Effector memory CD8-positive, alpha-beta T cell (primary cell): ENCODE data around the gene SLC16A4.
"Not testable (repeated sequence)": the region's sequence is repeated elsewhere in the genome, so short reads cannot be mapped to it uniquely, and the experiment has no call there.

Experiments
- ATAC-seq: fragments of 150-1000 bp; cut with Tn5 transposase; replicated peaks from 2 replicates; pipeline ENCODE4 v1.10.0; 2021; ENCODE audit warnings: mild to moderate bottlenecking, moderate library complexity
- DNase-seq, 3 experiments: peaks; one replicate each; pipeline ENCODE4 v3.0.0; 2021
- H3K27ac Mint-ChIP-seq, 2 donors: one replicate each; pipeline ENCODE4 v1.8.0; 2022; ENCODE audit warnings: mild to moderate bottlenecking in 2 of 2, mixed read lengths in 2 of 2, moderate library complexity in 2 of 2
- H3K27me3 Mint-ChIP-seq, 2 donors: one replicate each; pipeline ENCODE4 v1.8.0; 2022; ENCODE audit warnings: mixed read lengths in 2 of 2
- H3K36me3 Mint-ChIP-seq: one replicate; pipeline ENCODE4 v1.8.0; 2022; ENCODE audit warnings: mild to moderate bottlenecking, moderate library complexity, mixed read lengths; ENCODE audit not compliant: insufficient read depth
- H3K4me1 Mint-ChIP-seq, 2 donors: one replicate each; pipeline ENCODE4 v1.8.0; 2022; ENCODE audit warnings: low read depth in 2 of 2, mixed read lengths in 2 of 2
- H3K4me3 Mint-ChIP-seq, 2 donors: one replicate each; pipeline ENCODE4 v1.8.0; 2022; ENCODE audit warnings: mild to moderate bottlenecking in 2 of 2, mixed read lengths in 2 of 2, moderate library complexity in 2 of 2
- H3K9me3 Mint-ChIP-seq, 2 donors: one replicate each; pipeline ENCODE4 v1.8.0; 2022; ENCODE audit warnings: mixed read lengths in 2 of 2

The SLC16A4 gene

DNA sequence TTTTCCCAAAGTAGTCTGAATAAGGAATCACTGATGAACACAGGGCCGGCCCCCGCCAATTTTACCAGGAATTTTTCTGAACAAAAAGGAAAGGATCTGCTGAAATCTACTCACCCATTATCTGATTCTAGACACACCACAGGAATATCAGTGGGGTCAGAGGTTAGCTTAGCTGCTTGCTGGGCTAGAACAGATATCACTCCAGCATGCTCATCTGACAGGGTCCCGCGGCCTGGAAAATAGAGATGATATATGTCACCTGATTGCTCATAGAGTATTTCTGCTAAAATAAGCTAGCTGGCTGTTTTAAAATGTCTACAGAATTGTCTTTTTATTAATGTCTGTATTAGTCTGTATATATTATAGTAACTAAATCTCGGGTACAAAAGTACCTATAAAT is 13.0 kb upstream of the SLC16A4 start:
- no peaks in the 10 kb centered on the region for H3K9me3 Mint-ChIP-seq
- DNase-seq (no peak), ATAC-seq (no peak)
- no peak overlapping the region for H3K4me3 Mint-ChIP-seq
- peaks cover 71% of the 10 kb centered on the region for H3K36me3 Mint-ChIP-seq
- H3K4me1 Mint-ChIP-seq: peaks cover 10 to 25% of the 10 kb centered on the region in 2 donors
- no peak overlapping the region for H3K27ac Mint-ChIP-seq
- H3K27me3 Mint-ChIP-seq: no peaks in the 10 kb centered on the region

DNA sequence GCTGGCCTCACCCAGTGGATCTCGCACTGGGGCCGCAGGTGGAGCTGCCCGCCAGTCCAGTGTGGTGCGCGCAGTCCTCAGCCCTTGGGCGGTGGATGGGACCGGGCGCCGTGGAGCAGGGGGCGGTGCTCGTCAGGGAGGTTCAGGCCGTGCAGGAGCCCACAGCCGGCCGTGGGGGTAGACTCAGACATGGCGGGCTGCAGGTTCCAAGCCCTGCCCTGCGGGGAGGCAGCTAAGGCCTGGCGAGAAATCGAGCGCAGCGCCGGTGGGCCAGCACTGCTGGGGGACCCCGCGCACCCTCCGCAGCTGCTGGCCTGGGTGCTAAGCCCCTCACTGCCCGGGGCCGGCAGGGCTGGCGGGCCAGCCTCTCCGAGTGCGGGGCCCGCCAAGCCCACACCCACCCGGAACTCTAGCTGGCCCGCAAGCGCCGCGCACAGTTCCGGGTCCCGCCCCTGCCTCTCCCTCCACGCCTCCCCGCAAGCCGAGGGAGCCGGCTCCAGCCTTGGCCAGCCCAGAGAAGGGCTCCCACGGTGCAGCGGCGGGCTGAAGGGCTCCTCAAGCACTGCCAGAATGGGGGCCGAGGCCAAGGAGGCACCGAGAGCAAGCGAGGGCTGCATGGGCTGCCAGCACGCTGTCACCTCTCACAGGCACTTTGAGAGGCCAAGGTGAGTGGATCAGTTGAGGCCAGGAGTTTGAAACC is 5.6 kb upstream of the SLC16A4 start:
- not testable (repeated sequence) for H3K9me3 Mint-ChIP-seq, H3K4me3 Mint-ChIP-seq, H3K27ac Mint-ChIP-seq, H3K27me3 Mint-ChIP-seq, ATAC-seq, H3K4me1 Mint-ChIP-seq, DNase-seq
- peaks cover 33% of the 10 kb centered on the region for H3K36me3 Mint-ChIP-seq

DNA sequence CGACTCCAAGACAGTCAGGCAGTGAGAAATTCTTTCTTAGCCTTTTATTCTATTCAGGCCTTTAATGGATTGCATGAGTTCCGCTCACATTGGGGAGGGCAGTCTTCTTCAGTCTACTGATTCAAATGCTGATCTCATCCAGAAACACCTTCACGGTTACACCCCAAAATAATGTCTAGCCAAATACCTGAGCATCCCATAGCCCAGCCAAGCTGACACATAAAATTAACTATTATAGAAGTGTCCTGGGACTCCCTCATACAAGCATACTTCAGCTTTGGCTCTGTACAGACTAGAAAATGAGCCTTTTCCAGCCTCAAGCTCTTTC is 3.6 kb upstream of the SLC16A4 start:
- Mint-ChIP-seq H3K27ac (no peak overlapping the region), H3K4me3 (no peak overlapping the region), H3K27me3 (no peaks in the 10 kb centered on the region), H3K4me1 (no peaks in the 10 kb centered on the region), H3K36me3 (peaks cover 13% of the 10 kb centered on the region), H3K9me3 (no peaks in the 10 kb centered on the region)
- ATAC-seq (no peak), DNase-seq (no peak)

DNA sequence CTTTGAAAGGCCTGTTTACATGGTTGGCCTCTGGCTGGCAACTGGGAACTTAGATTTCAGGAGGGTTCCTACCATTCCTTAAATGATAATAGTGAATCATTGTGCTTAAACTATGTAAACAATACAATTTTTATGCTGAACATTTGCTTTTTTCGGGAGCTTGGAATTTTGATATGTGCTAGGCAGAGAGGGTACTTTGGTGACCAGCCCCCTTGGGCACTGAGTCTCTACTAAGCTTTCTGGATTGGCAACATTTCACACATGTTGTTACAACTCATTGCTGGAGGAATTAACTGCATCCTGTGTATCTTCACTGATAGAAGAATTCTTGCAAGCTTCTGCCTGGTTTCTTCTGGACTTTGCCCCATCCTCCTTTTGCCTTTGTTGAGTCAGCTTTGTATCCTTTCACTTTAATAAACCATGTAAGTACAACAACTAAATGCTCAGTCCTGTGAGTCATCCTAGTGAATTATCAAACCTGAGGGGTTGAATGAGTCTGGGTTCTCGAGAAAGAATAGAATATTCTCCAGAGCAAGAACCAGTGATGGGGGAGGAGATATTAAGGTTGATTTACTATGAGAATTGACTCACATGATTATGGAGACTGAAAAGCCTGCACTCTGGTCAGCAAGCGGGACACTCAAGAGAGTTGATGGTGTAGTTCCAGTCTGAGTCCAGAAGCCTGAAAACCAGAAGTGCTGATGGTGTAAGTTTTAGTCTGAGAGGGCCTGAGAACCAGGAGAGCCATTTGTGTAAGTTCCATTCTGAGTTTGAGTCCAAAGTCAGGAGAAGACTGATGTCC is 3.1 kb upstream of the SLC16A4 start:
- Mint-ChIP-seq H3K27me3 (no peaks in the 10 kb centered on the region), H3K36me3 (peaks cover 9% of the 10 kb centered on the region), H3K27ac (no peak overlapping the region), H3K4me1 (no peaks in the 10 kb centered on the region), H3K4me3 (no peak overlapping the region), H3K9me3 (no peaks in the 10 kb centered on the region)
- no peak for DNase-seq
- no peak for ATAC-seq

DNA sequence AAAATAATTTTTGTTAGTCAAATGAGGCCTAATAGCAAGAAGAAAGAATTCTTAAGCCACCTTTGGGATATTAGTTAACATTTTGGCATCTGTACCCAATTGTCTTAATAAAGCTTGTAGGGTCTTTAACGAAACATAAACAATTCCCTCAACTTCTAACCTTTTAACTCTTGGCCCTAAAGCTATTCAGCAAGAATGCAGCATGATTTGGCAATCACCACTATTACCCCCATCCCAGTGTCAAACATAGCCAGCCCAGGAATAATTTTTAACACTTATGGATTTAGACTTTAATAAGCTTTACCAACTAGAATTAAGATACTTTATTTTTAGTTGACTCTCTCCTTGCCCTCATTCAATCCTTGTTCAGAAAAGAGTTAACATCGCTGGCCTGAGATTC is 2.5 kb upstream of the SLC16A4 start:
- DNase-seq (no peak), ATAC-seq (no peak)
- no peak overlapping the region for H3K27ac Mint-ChIP-seq
- no peaks in the 10 kb centered on the region for H3K4me1 Mint-ChIP-seq
- peaks cover 6% of the 10 kb centered on the region for H3K36me3 Mint-ChIP-seq
- H3K4me3 Mint-ChIP-seq: no peak overlapping the region
- no peaks in the 10 kb centered on the region for H3K27me3 Mint-ChIP-seq
- H3K9me3 Mint-ChIP-seq: no peaks in the 10 kb centered on the region

DNA sequence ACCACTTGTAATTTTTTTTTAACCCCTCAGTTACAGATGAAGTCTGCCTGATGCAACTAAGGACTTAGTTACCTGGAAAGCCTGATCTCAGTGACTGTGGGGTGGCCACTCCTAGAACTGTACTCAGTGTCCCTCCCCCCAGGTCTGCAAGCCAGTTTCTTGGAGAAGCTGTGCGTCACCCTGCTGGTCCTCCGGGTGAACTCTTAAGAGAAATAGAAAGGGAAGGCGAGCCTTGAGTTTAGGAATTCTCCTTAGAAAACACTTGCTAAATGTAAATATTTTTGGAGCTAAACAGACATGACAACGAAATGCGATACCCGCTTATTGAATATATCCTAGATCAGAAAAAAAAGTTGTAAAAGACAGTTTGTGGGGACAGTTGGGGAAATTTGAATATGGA is 730 bp downstream of the SLC16A4 start:
- Mint-ChIP-seq H3K27me3 (no peaks in the 10 kb centered on the region), H3K36me3 (peaks cover 6% of the 10 kb centered on the region), H3K4me1 (no peaks in the 10 kb centered on the region), H3K9me3 (no peaks in the 10 kb centered on the region), H3K27ac (no peak overlapping the region), H3K4me3 (no peak overlapping the region)
- DNase-seq: no peak
- ATAC-seq: no peak

DNA sequence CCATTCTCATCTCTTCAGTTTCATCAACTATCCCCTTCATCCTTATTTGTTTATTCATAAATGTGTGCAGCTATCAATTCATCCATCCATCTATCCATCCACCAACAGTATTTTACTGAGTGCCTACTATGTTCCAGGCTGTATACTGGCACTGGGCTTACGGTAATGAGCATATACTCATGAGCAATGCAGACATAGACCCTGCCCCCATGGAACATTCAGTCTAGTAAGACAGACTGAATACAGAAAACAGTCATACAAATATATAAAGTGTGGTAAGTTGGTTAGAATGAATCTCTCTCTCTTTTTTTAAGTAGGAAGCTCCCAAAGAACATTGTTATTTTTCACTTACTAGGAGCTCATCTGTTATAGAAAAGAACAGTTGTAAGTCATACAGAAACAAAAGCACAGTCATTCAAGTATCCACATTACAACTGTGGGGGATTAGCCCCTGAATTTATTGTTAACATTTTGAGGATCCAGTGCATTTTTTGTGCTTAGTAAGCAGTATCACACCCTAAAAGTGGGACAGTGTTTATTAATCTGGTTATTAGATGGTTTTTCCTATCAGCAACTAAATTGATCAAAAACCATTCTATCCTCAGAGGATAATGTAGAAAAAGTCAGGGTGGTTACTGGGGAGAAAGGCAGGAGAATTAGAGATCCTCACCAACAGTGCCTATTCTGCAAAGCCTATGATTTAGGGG is 3.6 kb downstream of the SLC16A4 start:
- no peaks in the 10 kb centered on the region for H3K9me3 Mint-ChIP-seq
- DNase-seq (no peak), ATAC-seq (no peak)
- peaks cover 4% of the 10 kb centered on the region for H3K36me3 Mint-ChIP-seq
- H3K4me3 Mint-ChIP-seq: no peak overlapping the region
- no peaks in the 10 kb centered on the region for H3K27me3 Mint-ChIP-seq
- peaks cover 8 to 9% of the 10 kb centered on the region in 2 donors for H3K4me1 Mint-ChIP-seq
- no peak overlapping the region for H3K27ac Mint-ChIP-seq

DNA sequence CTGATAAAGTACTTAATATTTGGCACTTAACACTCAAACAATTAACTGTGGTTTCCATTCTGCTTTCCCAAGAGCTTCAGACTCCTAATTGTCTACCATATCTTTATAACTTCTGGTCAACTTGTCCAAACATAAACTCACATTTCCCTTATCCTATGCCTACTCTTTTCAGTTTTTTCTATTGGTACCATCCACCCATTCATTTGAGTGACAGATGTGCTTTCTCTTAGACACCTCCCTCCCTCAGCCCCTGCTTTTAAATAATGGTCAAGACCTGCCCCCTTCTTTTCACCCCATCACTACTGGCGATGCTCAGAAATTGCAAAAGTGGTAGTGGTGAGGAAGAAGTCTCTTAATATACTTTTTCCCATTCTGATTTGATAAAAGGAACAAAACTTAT is 5.5 kb downstream of the SLC16A4 start:
- H3K27ac Mint-ChIP-seq: peak overlapping the region in 1 of 2 donors; percentile 29
- no peak for ATAC-seq
- H3K9me3 Mint-ChIP-seq: no peaks in the 10 kb centered on the region
- H3K4me1 Mint-ChIP-seq: peaks cover 8 to 9% of the 10 kb centered on the region in 2 donors
- peaks cover 4% of the 10 kb centered on the region for H3K36me3 Mint-ChIP-seq
- no peak for DNase-seq
- no peaks in the 10 kb centered on the region for H3K27me3 Mint-ChIP-seq
- no peak overlapping the region for H3K4me3 Mint-ChIP-seq

DNA sequence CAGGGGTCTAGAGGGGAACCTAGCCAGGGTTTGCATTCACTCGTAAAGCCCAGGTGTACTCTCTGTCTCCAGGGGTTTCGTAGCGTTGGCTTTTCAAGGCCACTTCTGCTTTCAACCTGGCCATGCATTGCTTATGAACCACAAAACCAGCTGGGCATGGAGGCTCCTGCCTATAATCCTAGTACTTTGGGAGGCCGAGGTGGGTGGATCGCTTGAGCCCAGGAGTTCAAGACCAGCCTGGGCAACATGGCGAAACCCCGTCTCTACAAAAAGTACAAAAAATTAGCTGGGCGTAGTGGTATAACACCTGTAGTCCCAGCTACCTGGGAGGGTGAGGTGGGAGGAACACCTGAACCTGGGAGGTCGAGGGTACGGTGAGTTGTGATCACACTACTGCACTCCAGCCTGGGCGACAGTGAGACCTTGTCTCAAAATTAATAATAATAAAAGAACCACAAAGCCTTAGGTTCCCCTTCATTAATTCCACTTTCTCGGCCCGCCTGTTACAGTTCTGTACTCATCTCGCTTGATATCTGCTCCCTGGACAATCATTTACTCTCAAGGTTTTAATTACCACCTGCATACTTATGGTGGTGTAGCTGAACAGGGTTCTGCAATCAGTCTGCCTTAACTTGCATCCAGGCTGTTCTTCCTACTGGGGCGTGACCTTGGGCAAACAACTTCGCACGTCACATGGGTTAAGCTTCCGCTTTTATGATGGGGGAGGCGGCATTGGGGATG is 6.1 kb downstream of the SLC16A4 start:
- no peak for DNase-seq
- Mint-ChIP-seq H3K27me3 (no peaks in the 10 kb centered on the region), H3K27ac (peak overlapping the region in 1 of 2 donors; percentile 84), H3K4me1 (peaks cover 8 to 9% of the 10 kb centered on the region in 2 donors), H3K9me3 (no peaks in the 10 kb centered on the region), H3K36me3 (peaks cover 5% of the 10 kb centered on the region), H3K4me3 (no peak overlapping the region)
- peak; percentile 54 for ATAC-seq

DNA sequence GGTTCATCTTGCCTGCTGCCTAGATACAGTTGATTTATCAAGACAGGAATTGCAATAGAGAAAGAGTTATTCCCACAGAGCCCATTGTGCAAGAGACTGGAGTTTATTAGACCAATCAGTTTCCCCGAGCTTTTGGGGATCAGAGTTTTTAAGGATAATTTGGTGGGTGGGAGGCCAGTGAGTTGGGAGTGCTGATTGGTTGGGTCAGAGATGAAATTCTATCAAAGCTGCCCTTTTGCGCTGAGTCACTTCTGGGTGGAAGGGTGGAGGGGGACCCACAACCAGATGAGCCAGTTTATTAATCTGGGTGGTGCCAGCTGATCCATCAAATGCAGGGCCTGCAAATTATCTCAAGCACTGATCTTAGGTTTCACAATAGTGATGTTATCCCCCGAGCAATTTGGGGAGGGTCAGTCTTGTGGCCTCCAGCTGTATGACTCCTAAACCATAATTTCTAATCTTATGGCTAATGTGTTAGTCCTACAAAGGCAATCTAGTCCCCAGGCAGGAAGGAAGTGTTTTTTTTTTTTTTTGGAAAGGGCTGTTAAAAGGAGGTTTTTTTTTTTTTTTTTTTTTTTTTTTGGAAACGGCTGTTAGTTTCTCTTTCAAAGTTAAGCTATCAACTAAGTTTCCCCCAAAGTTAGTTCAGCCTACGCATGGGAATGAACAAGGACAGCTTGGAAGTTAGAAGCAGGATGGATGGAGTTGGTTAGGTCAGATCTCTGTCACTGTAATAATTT is 7.4 kb downstream of the SLC16A4 start:
- no peak for DNase-seq
- Mint-ChIP-seq H3K4me1 (peaks cover 8 to 9% of the 10 kb centered on the region in 2 donors), H3K27me3 (no peaks in the 10 kb centered on the region), H3K4me3 (peak overlapping the region in 1 of 2 donors; percentile 33), H3K36me3 (peaks cover 7% of the 10 kb centered on the region), H3K27ac (peak overlapping the region; percentile 59 to 84), H3K9me3 (no peaks in the 10 kb centered on the region)
- no peak for ATAC-seq

DNA sequence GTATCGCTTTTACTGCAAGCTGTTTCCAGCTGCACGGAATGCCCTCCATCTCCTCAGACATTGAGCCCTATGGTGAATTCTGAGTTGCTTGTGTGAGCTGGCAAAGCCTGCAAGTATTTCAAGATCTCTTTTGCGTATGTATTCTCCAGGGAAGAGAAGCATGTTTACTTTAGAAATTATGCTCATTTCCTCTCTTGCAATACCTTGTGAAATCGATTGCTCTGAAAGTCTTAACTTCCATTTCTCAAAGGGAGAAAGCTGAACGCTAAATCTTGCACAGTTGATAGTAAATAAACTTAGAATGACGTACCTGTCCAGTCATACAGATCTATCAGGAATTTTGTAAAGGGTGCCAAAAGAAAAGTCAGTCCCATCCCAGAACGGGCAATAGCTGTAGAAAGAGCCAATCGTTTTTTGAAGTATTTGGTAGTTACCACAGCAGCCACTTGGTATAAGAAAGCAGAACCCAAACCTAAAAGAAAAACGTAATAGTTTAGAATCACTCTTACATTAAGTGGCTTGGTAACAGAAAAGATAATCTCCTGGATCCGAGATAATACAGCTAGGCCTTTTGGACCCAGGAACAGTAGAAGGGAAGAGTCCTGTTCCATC is 10.0 kb downstream of the SLC16A4 start:
- DNase-seq (no peak), ATAC-seq (no peak)
- H3K4me3 Mint-ChIP-seq: no peak overlapping the region
- peaks cover 8 to 9% of the 10 kb centered on the region in 2 donors for H3K4me1 Mint-ChIP-seq
- H3K27me3 Mint-ChIP-seq: no peaks in the 10 kb centered on the region
- peaks cover 15% of the 10 kb centered on the region for H3K36me3 Mint-ChIP-seq
- no peaks in the 10 kb centered on the region for H3K9me3 Mint-ChIP-seq
- no peak overlapping the region for H3K27ac Mint-ChIP-seq

DNA sequence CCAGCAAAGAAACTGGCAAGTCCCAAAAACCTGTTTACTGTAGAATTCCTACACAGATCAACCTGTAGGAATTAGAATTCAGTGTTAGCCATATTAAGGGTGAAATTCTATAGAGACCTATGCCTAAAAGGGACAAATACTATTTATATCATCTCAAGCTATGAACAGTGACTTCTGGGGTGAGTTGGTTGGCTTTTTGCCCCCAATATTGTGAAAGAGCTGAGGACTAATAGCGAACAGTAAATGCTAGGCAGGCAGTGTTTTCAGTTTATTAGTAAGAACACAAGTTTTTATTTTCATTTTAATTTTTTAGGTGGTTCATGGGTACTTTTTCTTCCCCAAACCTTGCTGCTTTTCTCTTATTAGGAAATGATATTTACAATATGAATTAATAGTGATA is 15.3 kb downstream of the SLC16A4 start:
- Mint-ChIP-seq H3K9me3 (no peaks in the 10 kb centered on the region), H3K4me1 (peaks cover 0 to 4% of the 10 kb centered on the region in 2 donors), H3K36me3 (peaks cover 46% of the 10 kb centered on the region), H3K4me3 (no peak overlapping the region), H3K27me3 (no peaks in the 10 kb centered on the region), H3K27ac (no peak overlapping the region)
- ATAC-seq (no peak), DNase-seq (no peak)
